Hindlimb muscle (tissue), 1 donor: ENCODE results near the gene FBXO41. TPM values are rescaled to one million over a fixed set of nuclear protein-coding genes. Genes with fewer than 3 reads are reported as not detected.
A peak's percentile ranks its signal among the peaks of the same experiment; 100 is the strongest.

Source experiments
- DNase-seq: peaks from one replicate; pipeline ENCODE4 v3.0.0-alpha.2; 2013
- polyA plus RNA-seq: library from polyadenylated mRNA; unstranded; fragments of 120-200 nt; gene quantifications from one replicate; pipeline ENCODE4 v1.2.1, GENCODE V29; 2013; ENCODE audit not compliant: insufficient read length

The FBXO41 gene
- 0.23 TPM for polyA plus RNA-seq

GRCh38 chr2:73284296-73285158 is at the start of gene FBXO41:
Gene FBXO41, minus strand, starts transcription at chr2:73284478. Its CDS starts 14,848 bp downstream, at chr2:73269630.
- DNase-seq, result no peak

- no peak for DNase-seq
These were observed 49.8 kb upstream of the FBXO41 start for GRCh38 chr2:73334045-73334444.

- DNase-seq, result no peak
These were observed 49.3 kb upstream of the FBXO41 start for GRCh38 chr2:73333564-73333963.

- DNase-seq, result no peak
These were observed 39.9 kb upstream of the FBXO41 start for GRCh38 chr2:73324126-73324725.

- DNase-seq, result no peak
These were observed 39.3 kb upstream of the FBXO41 start for GRCh38 chr2:73323551-73323950.

- DNase-seq, result no peak
These were observed 30.2 kb upstream of the FBXO41 start for GRCh38 chr2:73314441-73314840.

GRCh38 chr2:73307720-73308119 is 23.4 kb upstream of the FBXO41 start:
- DNase-seq, result no peak

- DNase-seq, result no peak
These were observed 17.4 kb upstream of the FBXO41 start for GRCh38 chr2:73301636-73302035.

- no peak for DNase-seq
These were observed 16.6 kb upstream of the FBXO41 start for GRCh38 chr2:73300926-73301325.

- DNase-seq, result no peak
These were observed 13.3 kb upstream of the FBXO41 start for GRCh38 chr2:73297586-73297985.

- DNase-seq, result no peak
These were observed 12.9 kb upstream of the FBXO41 start for GRCh38 chr2:73297151-73297559.

GRCh38 chr2:73295751-73296400 is 11.6 kb upstream of the FBXO41 start:
- no peak for DNase-seq

GRCh38 chr2:73294239-73294638 is 10.0 kb upstream of the FBXO41 start:
- DNase-seq, result no peak

- DNase-seq, result no peak
These were observed 9.4 kb upstream of the FBXO41 start, which contains the start of gene EGR4 for GRCh38 chr2:73293534-73294171. Gene EGR4, minus strand, starts transcription at chr2:73293548. Its CDS starts 231 bp downstream, at chr2:73293317.

GRCh38 chr2:73292906-73293533 is 8.7 kb upstream of the FBXO41 start:
- DNase-seq, result no peak

- no peak for DNase-seq
These were observed 8.1 kb upstream of the FBXO41 start for GRCh38 chr2:73292316-73292905.

GRCh38 chr2:73291461-73292315 is 7.4 kb upstream of the FBXO41 start:
- DNase-seq, result no peak

GRCh38 chr2:73291093-73291460 is 6.8 kb upstream of the FBXO41 start:
- peak; percentile 74 for DNase-seq

GRCh38 chr2:73290049-73290839 is 6.0 kb upstream of the FBXO41 start:
- no peak for DNase-seq

- DNase-seq, result no peak
These were observed 5.0 kb upstream of the FBXO41 start for GRCh38 chr2:73289304-73289703.
